ENCODE data around the gene PDE11A. TPM values are rescaled to one million over a fixed set of nuclear protein-coding genes. Genes with fewer than 3 reads are reported as not detected.
"Not testable (repeated sequence)": the region's sequence is repeated elsewhere in the genome, so short reads cannot be mapped to it uniquely, and the experiment has no call there.

The PDE11A gene
- total and polyA plus RNA-seq, 4 donors = 1.0 to 5.9 (median 1.7) TPM

DNA sequence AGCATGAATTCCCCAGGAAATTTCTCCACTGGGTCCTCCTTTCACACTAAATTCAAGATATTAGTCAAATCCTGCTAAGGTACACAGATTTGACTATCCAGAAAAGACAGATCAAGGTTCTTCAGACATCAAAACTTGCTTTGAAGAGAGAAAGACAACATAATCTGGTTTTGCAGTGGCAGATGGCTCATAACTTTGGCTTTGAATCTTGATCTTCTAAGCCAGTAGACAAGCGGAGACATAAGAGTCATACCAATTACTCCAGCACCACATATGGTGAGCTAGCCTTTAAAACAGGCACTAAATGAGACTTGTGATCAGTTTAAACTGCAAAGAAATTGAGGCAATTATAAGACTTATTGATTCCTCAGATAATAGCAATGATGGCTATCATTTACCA is 29.3 kb downstream of the PDE11A start (continued):
- TF ChIP-seq RAD21 (IDR thresholded peaks at IDR 0.05) = no peak

DNA sequence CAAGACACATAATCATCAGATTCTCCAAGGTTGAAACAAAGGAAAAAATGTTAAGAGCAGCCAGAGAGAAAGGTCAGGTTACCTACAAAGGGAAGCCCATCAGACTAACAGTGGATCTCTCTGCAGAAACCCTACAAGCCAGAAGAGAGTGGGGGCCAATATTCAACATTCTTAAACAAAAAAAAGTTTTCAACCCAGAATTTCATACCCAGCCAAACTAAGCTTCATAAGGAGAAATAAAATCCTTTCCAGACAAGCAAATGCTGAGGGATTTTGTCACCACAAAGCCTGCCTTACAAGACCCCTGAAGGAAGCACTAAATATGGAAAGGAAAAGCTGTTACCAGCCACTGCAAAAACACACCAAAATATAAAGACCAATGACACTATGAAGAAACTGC is 39.0 kb downstream of the PDE11A start:
- DNase-seq (ENCODE audit: low spot score); H3K27ac ChIP-seq (ENCODE audit: low read depth in 1 of 2, low read length in 2 of 2); H3K9ac ChIP-seq (ENCODE audit: low read depth in 1 of 2, low read length in 2 of 2); H3K4me1 ChIP-seq (ENCODE audit: control insufficient read depth in 4 of 4, insufficient read depth in 4 of 4, low read length in 3 of 4); H3K36me3 ChIP-seq (ENCODE audit: control insufficient read depth in 4 of 4, insufficient read depth in 3 of 4, low read depth in 1 of 4, low read length in 3 of 4); H3K4me3 ChIP-seq (ENCODE audit: low read depth in 1 of 3, low read length in 3 of 3); H3K9me3 ChIP-seq (ENCODE audit: control insufficient read depth in 4 of 4, low read length in 3 of 4); H3K27me3 ChIP-seq (ENCODE audit: control insufficient read depth in 4 of 4, insufficient read depth in 4 of 4, low read length in 3 of 4): not testable (repeated sequence)

- no peak for TF ChIP-seq HNF4A (conservative IDR thresholded peaks at IDR 0.05)
- no peak for TF ChIP-seq YY1 (IDR thresholded peaks at IDR 0.05)
- TF ChIP-seq SP1 (IDR thresholded peaks at IDR 0.05) = no peak
- no peak for TF ChIP-seq RAD21 (IDR thresholded peaks at IDR 0.05)
- TF ChIP-seq ATF3 (IDR thresholded peaks at IDR 0.05) = no peak
- no peak for TF ChIP-seq JUND (IDR thresholded peaks at IDR 0.05)
- TF ChIP-seq, protein P1, sequence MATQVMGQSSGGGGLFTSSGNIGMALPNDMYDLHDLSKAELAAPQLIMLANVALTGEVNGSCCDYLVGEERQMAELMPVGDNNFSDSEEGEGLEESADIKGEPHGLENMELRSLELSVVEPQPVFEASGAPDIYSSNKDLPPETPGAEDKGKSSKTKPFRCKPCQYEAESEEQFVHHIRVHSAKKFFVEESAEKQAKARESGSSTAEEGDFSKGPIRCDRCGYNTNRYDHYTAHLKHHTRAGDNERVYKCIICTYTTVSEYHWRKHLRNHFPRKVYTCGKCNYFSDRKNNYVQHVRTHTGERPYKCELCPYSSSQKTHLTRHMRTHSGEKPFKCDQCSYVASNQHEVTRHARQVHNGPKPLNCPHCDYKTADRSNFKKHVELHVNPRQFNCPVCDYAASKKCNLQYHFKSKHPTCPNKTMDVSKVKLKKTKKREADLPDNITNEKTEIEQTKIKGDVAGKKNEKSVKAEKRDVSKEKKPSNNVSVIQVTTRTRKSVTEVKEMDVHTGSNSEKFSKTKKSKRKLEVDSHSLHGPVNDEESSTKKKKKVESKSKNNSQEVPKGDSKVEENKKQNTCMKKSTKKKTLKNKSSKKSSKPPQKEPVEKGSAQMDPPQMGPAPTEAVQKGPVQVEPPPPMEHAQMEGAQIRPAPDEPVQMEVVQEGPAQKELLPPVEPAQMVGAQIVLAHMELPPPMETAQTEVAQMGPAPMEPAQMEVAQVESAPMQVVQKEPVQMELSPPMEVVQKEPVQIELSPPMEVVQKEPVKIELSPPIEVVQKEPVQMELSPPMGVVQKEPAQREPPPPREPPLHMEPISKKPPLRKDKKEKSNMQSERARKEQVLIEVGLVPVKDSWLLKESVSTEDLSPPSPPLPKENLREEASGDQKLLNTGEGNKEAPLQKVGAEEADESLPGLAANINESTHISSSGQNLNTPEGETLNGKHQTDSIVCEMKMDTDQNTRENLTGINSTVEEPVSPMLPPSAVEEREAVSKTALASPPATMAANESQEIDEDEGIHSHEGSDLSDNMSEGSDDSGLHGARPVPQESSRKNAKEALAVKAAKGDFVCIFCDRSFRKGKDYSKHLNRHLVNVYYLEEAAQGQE (IDR thresholded peaks at IDR 0.05) = no peak
- no peak for TF ChIP-seq NR2F2 (IDR thresholded peaks at IDR 0.05)
- Histone ChIP-seq H3K27ac (ENCODE audit: low read depth in 1 of 2, low read length in 2 of 2) (no peak overlapping the region), H3K9ac (ENCODE audit: low read depth in 1 of 2, low read length in 2 of 2) (no peak overlapping the region), H3K9me3 (ENCODE audit: control insufficient read depth in 4 of 4, low read length in 3 of 4) (no peaks in the 10 kb centered on the region), H3K4me1 (ENCODE audit: control insufficient read depth in 4 of 4, insufficient read depth in 4 of 4, low read length in 3 of 4) (no peaks in the 10 kb centered on the region), H3K36me3 (ENCODE audit: control insufficient read depth in 4 of 4, insufficient read depth in 3 of 4, low read depth in 1 of 4, low read length in 3 of 4) (no peaks in the 10 kb centered on the region), H3K27me3 (ENCODE audit: control insufficient read depth in 4 of 4, insufficient read depth in 4 of 4, low read length in 3 of 4) (no peaks in the 10 kb centered on the region), H3K4me3 (ENCODE audit: low read depth in 1 of 3, low read length in 3 of 3) (no peak overlapping the region)
- WGBS = 89% methylated on average over 1 of the region's 1 CpG
- no peak for DNase-seq (ENCODE audit: low spot score)
Observed at GRCh38 chr2:178029342-178029741, 43.2 kb downstream of the PDE11A start.

- WGBS = 95% methylated on average over 4 of the region's 4 CpGs
- DNase-seq (ENCODE audit: low spot score) = no peak
- no peak overlapping the region for H3K27ac ChIP-seq (ENCODE audit: low read depth in 1 of 2, low read length in 2 of 2)
- H3K36me3 ChIP-seq (ENCODE audit: control insufficient read depth in 4 of 4, insufficient read depth in 3 of 4, low read depth in 1 of 4, low read length in 3 of 4) = no peaks in the 10 kb centered on the region
- no peak overlapping the region for H3K9ac ChIP-seq (ENCODE audit: low read depth in 1 of 2, low read length in 2 of 2)
- no peaks in the 10 kb centered on the region for H3K9me3 ChIP-seq (ENCODE audit: control insufficient read depth in 4 of 4, low read length in 3 of 4)
- H3K4me1 ChIP-seq (ENCODE audit: control insufficient read depth in 4 of 4, insufficient read depth in 4 of 4, low read length in 3 of 4) = no peaks in the 10 kb centered on the region
- TF ChIP-seq JUND (IDR thresholded peaks at IDR 0.05) = no peak
- no peak for TF ChIP-seq ATF3 (IDR thresholded peaks at IDR 0.05)
- TF ChIP-seq RXRA (IDR thresholded peaks at IDR 0.05) = no peak
- TF ChIP-seq HNF4G (IDR thresholded peaks at IDR 0.05) = no peak
- TF ChIP-seq FOXA1 (IDR thresholded peaks at IDR 0.05) = no peak
- TF ChIP-seq, protein P2, sequence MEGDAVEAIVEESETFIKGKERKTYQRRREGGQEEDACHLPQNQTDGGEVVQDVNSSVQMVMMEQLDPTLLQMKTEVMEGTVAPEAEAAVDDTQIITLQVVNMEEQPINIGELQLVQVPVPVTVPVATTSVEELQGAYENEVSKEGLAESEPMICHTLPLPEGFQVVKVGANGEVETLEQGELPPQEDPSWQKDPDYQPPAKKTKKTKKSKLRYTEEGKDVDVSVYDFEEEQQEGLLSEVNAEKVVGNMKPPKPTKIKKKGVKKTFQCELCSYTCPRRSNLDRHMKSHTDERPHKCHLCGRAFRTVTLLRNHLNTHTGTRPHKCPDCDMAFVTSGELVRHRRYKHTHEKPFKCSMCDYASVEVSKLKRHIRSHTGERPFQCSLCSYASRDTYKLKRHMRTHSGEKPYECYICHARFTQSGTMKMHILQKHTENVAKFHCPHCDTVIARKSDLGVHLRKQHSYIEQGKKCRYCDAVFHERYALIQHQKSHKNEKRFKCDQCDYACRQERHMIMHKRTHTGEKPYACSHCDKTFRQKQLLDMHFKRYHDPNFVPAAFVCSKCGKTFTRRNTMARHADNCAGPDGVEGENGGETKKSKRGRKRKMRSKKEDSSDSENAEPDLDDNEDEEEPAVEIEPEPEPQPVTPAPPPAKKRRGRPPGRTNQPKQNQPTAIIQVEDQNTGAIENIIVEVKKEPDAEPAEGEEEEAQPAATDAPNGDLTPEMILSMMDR (IDR thresholded peaks at IDR 0.05; ENCODE audit: low read depth, low read length, missing input control) = no peak
- TF ChIP-seq EGR1 (IDR thresholded peaks at IDR 0.05; ENCODE audit: low read depth in 2 of 2) = no peak
- H3K27me3 ChIP-seq (ENCODE audit: control insufficient read depth in 4 of 4, insufficient read depth in 4 of 4, low read length in 3 of 4) = no peaks in the 10 kb centered on the region
- no peak overlapping the region for H3K4me3 ChIP-seq (ENCODE audit: low read depth in 1 of 3, low read length in 3 of 3)
Observed at GRCh38 chr2:178025551-178026185, 46.9 kb downstream of the PDE11A start.
